NCI-H2227 treated with DMSO at 0.1 percent for 48 hours (cell line): ENCODE measurements around the gene WRAP73.

ENCODE experiments used
- DNase-seq: peaks from one replicate; lab custom pipeline; 2025; lab: John Stamatoyannopoulos, UW

WRAP73 gene

DNA sequence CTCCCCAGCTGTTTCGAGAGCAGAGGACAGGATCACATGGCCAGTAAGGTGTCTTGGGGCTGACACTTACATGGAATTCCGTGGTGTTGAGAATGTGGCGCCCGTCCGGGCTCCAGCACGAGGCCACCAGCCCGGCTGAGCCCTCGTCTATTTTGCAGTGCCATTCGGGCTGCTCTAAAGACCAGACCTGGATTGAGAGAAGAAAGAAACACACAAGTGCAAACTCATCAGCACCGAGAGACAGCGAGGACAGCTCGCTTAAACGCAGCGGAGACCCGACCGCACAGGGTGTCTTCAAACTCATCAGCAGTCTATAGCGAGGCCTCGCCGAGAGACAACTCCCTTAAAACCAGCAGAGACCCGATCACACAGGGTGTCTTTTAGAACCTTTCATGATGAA, 3.3 kb downstream of the WRAP73 start:
- DNase-seq: no peak

DNA sequence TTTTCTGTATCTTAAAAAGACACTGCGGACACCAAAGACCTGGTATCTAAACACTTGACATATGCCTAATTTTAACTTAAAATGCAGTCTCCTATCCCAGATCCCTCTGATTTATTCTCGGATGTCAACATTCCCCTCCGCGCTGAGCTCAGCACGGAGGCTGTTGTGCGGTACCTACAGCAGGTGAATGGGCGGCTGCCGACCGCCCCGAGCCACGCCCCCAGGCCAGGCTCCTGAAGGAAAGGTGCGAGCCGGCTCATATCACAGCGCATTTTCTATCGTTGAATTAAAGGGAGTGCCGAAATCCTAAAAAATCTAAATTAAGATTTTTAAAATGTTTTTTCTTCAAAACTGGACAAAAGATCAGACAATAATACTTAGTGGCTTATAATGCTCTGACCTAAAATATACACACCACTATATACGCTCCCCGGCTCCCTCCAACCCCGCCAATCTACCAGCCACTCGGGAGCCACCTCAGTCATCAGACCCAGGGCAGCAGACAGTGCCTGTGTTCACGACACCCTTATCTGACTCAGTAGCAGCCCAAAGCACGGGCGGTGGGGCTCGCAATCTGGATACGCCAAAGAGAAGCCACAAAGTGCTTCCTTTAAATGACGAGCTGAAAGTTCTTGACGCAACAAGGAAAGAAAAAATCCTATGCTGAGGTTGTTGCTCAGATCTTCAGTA, 4.1 kb downstream of the WRAP73 start:
- no peak for DNase-seq

DNA sequence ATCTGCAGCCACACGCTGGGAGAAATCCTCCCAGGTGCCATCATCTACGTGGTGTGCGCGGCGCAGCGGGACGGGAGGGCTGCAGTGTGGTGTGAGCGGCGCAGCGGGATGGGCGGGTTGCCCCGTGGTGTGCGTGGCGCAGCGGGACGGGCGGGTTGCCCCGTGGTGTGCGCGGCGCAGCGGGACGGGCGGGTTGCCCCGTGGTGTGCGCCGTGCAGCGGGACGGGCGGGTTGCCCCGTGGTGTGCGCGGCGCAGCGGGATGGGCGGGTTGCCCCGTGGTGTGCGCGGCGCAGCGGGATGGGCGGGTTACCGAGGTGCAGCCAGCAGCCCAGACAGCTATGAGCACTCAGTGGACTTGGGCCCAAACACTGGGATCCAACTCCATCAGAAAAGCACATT, 4.7 kb downstream of the WRAP73 start:
- DNase-seq: no peak

DNA sequence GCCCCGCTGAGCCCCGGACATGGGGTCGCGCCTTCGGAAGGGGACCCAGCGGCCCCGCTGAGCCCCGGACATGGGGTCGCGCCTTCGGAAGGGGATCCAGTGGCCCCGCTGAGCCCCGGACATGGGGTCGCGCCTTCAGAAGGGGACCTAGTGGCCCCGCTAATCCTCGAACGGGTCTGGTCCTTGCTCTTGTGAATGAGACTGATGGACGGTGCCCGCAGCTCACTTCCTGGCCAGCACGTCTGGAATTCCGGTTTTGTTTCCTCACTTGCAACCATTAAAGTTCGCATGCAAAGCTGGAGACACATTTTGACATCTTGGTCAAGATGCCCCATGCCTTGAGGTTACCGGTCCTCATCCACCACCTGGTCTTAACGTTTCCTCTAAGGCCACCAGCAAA, 5.6 kb downstream of the WRAP73 start:
- DNase-seq: no peak

DNA sequence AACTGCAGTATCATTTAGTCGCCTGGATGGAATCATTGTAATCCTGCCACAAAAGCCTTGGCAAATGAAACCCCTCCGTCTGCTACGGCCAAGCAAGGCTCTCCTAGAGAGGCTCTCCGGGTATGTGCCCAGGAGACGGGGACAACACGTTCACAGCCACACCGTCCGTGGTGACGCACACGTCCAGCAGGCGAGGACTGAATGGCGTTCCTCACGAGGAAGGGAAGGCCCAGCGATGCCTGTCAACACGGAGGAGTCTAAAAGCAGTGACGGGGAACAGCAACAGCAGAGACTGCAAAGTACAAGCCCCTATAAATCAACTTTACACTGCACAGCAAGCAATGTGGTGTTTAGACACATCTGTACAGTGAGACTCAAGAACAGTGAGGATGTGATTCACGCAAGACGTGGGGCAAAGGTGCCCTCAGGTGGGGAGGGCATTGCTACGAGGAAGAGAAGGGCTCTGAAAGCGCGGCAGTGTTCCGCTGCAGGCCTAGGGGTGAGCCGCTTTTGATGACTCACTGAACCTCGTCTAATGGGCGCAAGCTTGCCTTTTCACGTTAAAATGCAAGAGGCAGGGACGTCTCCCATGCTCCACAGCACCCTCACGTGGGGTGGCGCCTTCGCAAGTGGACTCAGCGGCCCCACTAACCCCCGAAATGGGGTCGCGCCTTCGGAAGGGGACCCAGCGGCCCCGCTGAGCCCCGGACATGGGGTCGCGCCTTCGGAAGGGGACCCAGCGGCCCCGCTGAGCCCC, 6.8 kb downstream of the WRAP73 start:
- DNase-seq: no peak

DNA sequence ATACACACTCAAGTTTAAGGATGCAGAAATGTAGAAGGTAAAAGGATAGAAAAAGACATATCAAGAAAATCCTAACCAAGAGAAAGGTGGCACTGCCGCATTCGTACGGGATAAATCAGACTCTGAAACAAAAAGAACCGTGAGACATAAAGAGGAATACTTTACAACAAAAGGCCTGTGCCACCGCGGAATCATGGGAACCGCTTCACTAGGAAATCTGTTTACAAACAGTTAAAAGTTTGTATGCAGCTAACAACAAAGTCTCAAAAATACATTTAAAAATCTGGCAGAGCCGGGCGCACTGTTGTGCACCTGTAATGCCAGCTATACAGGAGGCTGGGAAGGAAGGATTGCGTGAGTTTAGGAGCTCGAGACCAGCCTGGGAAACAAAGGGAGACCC, 8.1 kb downstream of the WRAP73 start:
- no peak for DNase-seq

DNA sequence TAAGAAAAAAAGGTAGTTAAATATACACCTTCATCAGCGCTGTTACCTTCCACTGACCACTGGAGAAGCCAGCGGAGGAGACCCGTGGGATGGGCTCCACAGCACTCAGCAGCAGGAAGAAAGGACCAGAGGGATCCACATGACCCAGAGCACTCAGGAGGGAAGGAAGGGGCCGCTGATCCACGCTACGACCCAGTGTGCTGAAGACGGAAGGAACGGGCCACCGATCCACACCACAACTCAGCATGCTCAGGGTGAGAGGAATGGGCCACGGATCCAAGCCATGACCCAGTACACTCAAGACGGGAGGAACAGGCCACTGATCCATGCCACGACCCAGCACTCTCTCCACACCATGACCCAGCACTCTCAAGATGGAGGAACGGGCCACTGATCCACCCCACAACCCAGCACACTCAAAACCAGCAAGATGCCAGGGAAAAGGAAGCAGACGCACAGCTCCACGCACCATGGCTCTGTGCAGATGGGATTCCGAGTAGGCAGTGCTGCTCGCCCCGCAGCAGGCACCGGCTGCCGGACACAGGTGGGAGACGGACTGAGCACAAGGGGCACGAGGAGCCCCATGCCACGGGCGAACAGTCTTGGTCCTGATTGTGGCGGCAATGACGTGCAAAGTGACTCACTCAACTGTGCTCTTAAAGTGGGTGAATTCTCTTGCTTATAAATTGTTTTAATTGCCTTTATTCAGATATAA, 8.7 kb downstream of the WRAP73 start:
- DNase-seq: no peak

DNA sequence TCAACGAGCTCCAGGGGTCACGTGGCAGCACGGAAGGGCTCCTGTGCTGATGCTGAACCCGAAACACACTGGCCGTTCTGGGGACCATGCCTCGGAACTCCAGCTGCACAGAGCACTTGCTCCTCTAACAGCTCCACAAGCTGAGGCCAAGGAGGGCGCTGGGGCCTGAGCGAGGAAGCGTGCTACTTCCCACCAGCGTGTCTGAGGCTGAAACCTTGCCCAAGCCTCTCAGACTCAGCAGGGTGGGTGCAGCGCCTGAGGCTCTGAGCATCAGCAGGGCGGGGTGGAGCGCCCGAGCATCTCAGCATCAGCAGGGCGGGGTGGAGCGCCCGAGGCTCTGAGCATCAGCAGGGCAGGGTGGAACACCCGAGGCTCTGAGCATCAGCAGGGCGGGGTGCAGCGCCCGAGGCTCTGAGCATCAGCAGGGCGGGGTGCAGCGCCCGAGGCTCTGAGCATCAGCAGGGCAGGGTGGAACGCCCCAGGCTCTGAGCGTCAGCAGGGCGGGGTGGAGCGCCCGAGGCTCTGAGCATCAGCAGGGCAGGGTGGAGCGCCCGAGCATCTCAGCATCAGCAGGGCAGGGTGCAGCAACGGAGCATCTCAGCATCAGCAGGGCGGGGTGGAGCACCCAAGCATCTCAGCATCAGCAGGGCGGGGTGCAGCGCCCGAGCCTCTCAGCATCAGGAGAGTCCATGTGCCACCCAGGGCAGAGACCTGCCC, 9.6 kb downstream of the WRAP73 start:
- no peak for DNase-seq

DNA sequence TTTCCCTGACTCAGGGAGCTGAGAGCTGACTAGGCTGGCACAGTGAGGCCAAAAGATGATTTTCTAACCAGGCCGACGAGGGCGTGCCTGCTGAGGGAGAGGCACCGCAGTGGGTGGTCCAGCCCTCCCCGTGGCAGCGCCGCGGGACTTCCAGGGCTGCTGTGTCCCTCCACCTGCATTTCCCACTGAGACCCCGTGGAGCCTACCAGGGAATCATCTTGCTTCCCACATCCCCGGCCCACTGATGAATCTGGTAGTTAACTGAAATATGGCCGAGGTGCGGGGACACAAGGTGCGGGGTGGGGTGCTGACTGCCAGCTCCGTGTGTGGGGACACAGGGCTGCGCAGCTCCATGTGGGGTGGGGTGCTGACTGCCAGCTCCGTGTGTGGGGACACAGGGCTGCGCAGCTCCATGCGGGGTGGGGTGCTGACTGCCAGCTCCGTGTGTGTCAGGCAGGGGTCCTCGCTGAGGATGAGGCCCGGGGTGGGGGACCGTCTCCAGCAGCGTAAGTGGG, 10.4 kb downstream of the WRAP73 start:
- no peak for DNase-seq

DNA sequence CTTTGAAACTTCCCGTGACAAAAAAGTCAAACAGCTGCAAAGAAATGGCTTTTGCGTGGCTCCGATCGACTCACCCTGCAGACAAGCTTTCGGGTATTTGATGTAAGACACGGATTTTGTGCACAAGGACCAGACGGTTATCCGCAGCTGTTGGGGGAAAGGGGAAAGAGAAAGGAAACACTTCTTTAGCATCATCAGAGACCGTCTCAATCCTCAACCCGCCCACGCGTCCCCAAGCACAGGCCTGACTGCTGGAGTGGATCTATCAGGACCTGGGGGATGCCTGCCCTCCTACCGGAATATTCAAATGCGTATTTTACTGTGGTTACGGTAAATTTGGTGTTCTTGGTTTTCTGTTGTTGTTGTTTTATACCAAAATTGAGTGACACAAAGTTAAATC, 11.2 kb downstream of the WRAP73 start:
- no peak for DNase-seq

DNA sequence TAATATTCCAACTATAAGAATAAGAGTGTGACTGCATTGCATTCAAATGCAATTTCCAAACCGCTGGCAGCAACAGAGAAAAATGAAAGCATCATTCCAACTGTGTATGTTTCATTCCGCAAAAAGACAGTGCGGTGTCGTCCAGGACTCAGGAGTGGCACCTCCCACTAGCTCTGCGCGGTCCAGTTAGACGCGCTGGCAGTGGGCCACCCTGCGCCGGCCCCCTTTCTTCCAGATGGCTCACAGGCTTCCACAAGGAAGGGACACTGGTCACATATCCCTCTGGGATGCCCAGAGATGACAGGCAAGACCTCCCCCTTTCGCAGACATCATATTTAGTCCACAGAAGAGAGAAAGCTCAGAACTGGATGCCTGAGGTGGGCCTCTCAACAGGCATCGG, 11.9 kb downstream of the WRAP73 start:
- DNase-seq: no peak

DNA sequence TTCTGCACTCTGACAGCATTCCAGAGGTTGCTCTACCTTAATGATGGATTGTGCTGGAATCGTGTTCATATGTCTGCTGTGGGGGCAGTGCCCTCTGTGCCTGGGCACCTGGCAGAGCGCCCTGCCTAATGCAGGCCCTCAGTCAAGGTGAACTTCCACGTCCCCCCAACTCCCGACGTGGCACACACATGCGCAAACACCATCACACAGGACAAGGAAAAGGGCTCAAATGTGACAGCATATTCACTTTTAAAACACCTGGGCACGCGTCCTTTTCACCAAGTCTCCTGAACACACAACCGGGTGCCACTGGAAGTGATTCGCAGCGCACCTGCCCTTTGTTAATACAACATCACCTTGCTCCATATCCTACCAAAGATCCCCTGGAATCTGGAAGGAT, 13.4 kb downstream of the WRAP73 start:
- DNase-seq: no peak

DNA sequence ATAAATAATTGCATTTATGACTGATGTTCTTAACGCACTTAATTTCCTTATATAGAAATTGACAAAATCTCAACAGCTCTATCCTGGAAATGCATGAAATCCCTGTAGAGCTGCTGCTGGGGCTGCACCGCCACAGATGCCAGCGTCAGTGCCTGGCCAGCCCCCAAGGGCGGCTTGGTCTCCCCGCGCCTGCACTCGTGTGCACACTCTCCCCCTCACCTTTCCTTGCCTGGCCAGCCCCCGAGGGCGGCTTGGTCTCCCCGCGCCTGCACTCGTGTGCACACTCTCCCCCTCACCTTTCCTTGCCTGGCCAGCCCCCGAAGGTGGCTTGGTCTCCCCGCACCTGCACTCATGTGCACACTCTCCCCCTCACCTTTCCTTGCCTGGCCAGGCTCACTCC, 13.8 kb downstream of the WRAP73 start:
- no peak for DNase-seq

DNA sequence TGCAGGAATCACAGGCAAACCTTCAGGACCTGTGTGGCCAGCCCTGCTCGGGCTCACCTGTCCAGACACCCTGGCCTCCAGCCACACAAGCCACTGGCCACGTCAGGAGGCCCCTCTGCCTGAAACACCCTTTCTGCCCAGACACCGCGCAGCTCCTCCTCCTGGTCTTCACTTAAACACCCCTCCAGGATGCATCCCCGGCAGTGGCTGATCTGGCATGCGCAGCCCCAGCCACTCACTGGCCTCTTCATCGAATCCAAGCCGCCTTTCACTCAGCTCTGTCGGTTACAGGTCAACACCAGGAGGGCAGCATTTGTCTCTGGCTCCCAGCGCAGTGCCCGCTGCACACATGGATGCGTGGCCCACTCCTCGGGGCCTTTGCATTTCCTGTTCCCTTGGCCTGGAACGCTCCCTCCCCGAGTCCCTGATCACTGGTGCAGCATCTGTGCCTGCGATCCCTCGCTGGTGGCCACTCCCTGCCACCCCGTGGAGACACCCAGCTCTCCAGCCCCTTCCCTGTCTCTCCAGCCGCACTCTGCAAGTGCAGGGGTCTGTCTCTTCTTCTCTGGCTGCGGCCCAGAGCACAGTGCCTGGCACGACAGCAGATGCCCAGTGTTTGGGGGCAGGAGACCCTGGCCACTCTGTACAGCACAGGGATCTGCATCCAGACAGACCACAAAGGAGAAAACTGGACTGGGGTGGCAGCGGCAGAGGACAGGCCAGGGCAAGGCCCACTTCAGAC, 15.7 kb downstream of the WRAP73 start:
- DNase-seq: no peak

DNA sequence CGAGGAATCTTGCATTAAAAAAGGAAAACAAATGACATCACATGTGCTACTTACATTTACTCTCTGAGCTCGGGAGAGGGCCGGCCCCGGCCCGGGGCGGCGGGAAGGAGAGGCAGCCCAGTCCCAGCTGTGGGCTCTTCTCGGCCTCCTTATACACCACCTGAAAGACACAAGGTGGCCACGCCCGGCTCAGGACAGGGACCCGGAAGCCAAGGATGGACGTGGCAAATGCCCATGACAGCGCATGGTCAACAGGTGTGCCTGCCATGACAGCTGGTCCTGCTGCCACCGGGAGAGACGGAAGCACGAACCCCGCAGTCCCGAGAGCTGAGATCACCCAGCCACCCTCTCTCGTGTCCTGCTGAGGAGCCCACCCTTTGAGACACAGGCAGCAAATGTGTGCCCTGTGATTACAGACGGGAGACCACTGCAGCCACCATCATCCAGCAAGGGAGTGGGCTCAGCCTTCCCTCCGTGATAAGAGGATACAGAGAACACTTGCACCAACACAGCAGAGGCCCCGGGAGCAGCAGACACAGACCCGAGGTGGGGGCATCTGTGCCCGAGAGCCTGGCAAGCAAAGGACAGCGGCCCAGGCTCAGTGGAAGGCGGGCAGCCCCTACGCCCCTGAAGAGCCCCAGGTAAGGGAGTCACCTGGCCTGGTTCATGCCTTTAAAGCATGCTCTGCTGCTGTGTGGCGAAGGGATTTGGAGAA, 16.4 kb downstream of the WRAP73 start:
- DNase-seq: no peak

DNA sequence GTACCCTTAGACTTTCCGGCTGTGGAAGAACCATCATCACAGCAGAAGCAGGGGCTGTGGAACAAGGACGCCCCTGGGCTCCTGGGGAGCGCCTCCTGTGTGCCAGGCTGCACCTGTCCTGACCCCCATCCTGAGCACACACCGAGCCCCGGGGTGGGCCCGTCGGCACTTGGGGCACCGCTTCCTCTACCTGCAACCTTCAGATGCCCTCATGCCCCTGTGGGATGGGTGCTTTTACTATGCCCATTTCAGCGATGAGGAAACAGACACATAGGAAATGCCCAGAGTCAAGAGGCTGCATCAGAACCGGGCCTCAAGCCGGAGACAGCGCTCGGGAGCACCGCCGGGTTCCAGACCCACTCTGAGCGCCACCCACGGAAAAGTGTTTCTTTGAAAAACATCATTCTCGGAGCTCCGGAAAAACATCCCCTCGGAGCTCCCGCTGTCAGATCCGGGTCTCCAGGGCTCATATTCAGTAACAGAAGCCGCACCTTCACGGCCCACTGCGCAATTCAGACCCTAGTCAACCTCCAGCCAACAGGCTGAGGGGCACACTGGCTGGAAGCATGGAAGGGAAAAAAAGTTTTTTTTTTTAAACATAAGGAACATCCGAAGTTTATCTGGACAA, 17.1 kb downstream of the WRAP73 start:
- no peak for DNase-seq

DNA sequence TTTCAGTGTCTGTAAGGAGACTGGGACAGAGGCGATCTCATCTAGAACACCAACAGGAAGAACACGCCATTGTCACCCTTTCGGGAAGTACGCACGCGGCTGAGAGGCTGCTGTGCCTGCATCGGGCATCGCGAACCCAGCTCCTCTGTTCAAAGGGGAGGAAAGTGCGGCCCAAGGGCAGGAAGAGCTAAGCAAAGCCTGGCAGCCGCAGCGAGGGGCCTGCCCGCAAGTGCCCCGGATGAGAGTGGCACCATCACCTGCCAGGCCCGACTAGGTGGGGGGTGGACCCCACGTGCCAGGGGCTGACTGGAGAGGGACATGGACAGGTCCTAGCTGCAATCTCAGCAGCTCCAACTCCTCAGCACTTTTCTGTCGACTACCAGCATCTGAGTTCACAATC, 17.6 kb downstream of the WRAP73 start:
- no peak for DNase-seq

DNA sequence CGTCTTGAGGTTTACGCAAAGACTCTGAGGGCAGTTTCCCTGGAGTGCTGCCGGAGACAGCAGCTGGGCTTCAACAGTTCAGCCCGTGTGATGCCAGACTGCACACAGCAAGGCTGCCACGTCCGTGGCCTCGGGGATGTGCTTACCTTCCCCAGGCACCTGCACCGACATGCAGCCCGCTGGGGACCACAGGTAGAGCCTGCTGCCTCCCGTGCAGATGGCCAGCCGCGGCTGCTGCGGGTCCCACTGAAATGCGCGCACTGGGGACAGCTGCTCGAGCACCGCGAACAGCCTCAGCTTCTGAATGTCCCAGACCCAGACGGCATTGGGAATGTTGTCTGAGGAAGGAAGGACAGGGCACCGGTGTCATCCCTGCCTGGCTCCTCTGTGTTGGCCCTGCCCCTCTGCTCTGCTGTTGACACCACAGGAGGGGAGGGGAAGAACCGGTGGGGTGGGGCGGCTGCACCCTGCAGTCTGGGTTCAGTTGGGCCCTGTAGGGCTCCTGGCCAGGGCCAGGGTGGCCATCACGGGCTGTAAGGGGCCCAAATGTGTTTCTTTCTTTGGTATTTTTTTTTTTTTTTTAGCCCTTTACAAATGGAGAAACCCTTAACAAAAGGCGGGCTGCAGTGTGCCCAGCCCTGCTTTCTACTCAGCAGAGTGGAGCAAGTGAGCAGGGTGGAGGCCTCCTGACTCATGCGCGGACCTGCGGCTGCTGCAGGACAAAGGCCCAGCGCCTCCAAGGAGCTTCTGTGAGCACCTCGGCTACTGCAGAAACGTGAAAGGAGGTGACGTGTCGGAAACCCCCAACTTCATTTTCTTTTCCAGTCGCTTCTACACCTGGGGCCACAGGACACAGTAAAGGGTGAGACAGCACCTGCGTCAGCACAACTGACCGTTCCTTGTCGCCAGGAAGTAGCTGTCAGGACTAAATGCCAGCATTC, 18.3 kb downstream of the WRAP73 start:
- DNase-seq: no peak

DNA sequence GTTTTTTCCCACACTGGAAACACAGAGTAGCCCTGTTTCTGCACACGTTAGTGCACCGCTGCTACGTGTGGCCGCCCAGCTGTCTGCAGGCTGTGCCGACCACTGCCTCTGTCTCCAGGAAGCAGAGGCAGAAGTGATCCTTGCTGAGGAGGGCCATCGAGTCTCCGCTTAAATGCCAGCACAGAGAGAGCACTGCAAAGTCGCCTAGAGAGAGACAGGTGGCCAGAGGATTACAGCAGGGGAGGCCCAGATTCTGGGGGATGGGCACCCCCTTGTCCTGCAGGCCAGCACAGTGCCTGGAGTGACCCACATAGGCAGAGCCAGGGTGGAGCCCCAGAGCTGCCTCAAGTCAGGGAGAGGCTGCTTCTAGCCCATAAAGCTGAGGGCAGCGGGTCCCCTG, 19.0 kb downstream of the WRAP73 start:
- DNase-seq: no peak
